MM.1S (cell line): Measurements from ENCODE around the gene IER2.

ENCODE experiments used
- EZH2 ChIP-seq: fragments of 300-600 bp; sonication (generic); optimal IDR thresholded peaks from 2 replicates; pipeline ENCODE3; 2017; ENCODE audit warnings: low read depth, mild to moderate bottlenecking, antibody characterized with exemption, low read length, mixed read lengths
- EZH2phosphoT487 ChIP-seq: fragments of 300-600 bp; sonication (generic); IDR thresholded peaks from 2 replicates; pipeline ENCODE4 v1.6.1; 2018; ENCODE audit warnings: antibody characterized with exemption, low read length
- TF ChIP-seq, protein P1 (sequence below): fragments of 300-600 bp; sonication (generic); IDR thresholded peaks from 2 replicates; pipeline ENCODE4 v1.5.1; 2016; ENCODE audit warnings: antibody characterized with exemption, low read length, mixed read lengths

DNA sequence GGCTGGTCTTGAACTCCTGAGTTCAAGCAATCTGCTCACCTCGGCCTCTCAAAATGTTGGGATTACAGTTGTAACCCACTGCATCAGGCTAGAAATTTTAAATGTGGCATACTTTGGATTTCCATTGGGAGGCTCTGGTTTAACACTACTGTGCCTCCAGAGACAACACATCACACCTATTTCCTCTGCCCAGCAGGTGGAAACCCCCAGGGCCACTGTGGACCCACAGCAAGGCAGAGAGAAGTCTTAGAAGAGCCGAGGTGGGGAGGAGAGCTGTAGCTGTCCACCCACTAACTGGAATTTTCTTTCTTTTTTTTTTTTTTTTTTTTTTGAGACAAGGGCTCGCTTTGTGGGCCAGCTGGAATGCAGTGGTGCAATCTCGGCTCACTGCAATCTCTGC is 39.4 kb downstream of the IER2 start:
- TF ChIP-seq EZH2 (no peak), EZH2phosphoT487 (no peak)
- TF ChIP-seq, protein P1, sequence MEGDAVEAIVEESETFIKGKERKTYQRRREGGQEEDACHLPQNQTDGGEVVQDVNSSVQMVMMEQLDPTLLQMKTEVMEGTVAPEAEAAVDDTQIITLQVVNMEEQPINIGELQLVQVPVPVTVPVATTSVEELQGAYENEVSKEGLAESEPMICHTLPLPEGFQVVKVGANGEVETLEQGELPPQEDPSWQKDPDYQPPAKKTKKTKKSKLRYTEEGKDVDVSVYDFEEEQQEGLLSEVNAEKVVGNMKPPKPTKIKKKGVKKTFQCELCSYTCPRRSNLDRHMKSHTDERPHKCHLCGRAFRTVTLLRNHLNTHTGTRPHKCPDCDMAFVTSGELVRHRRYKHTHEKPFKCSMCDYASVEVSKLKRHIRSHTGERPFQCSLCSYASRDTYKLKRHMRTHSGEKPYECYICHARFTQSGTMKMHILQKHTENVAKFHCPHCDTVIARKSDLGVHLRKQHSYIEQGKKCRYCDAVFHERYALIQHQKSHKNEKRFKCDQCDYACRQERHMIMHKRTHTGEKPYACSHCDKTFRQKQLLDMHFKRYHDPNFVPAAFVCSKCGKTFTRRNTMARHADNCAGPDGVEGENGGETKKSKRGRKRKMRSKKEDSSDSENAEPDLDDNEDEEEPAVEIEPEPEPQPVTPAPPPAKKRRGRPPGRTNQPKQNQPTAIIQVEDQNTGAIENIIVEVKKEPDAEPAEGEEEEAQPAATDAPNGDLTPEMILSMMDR = no peak
